Upper lobe of right lung (tissue), 1 donor: Measurements from ENCODE around the gene C11orf68. TPM values are rescaled to one million over a fixed set of nuclear protein-coding genes. Genes with fewer than 3 reads are reported as not detected.

Experiments used
- ATAC-seq: fragments of 200-7000 bp; cut with Tn5 transposase; one replicate; pipeline ENCODE4 v1.9.1; 2020; ENCODE audit warnings: mild to moderate bottlenecking, moderate library complexity
- DNase-seq: peaks from one replicate; pipeline ENCODE4 v3.0.0-alpha.2; 2020
- H3K27ac ChIP-seq: fragments of 200-600 bp; one replicate; pipeline ENCODE4 v1.8.0; 2022
- H3K27me3 ChIP-seq: fragments of 200-600 bp; one replicate; pipeline ENCODE4 v1.8.0; 2022; ENCODE audit warnings: mild to moderate bottlenecking
- H3K36me3 ChIP-seq: fragments of 200-600 bp; one replicate; pipeline ENCODE4 v1.8.0; 2022
- H3K4me1 ChIP-seq: fragments of 200-600 bp; one replicate; pipeline ENCODE4 v1.8.0; 2022
- H3K4me3 ChIP-seq: fragments of 200-600 bp; one replicate; pipeline ENCODE4 v1.8.0; 2022; ENCODE audit warnings: mild to moderate bottlenecking
- H3K9me3 ChIP-seq: fragments of 200-600 bp; one replicate; pipeline ENCODE4 v1.8.0; 2022
- intact Hi-C: fragments of 100-400 bp; cut with DNase I; formaldehyde crosslinking; loops from one replicate; pipeline ENCODE4 v1.11.0; 2022
- long read RNA-seq: library from polyadenylated mRNA; unstranded; transcript quantifications from one replicate; pipeline ENCODE4 v2.0.0, GENCODE V29; 2021
- total RNA-seq: library from RNA; stranded (reverse); fragmentation: NEBNext Ultra II Directional; extraction: Animal tissue kit (Norgen Biotek cat#: 25700); gene quantifications from one replicate; pipeline ENCODE4 v1.2.1, GENCODE V29; 2021
- TF ChIP-seq, protein P1 (sequence below): fragments of 200-600 bp; IDR thresholded peaks from one replicate; pipeline ENCODE4 v1.8.0; 2022; ENCODE audit warnings: antibody characterized with exemption
- donor health status: DM: no; HTN: yes; CAD: no; lungs with severe emphysema.

Gene C11orf68
- total RNA-seq = 34.7 TPM
- long read RNA-seq, transcript C11orf68-201 (2 exons, 1,619 nt) = minor isoform, 12 of 55 reads
- long read RNA-seq, transcript C11orf68-202 (2 exons, 1,559 nt) = major isoform, 33 of 55 reads
- long read RNA-seq, transcript C11orf68-203 (1 exons, 1,528 nt) = minor isoform, 10 of 55 reads
- long read RNA-seq, partial matches to known transcripts = 0 of 55 reads
- long read RNA-seq, other reads (novel, unspliced or antisense) = 0 of 55 reads

DNA sequence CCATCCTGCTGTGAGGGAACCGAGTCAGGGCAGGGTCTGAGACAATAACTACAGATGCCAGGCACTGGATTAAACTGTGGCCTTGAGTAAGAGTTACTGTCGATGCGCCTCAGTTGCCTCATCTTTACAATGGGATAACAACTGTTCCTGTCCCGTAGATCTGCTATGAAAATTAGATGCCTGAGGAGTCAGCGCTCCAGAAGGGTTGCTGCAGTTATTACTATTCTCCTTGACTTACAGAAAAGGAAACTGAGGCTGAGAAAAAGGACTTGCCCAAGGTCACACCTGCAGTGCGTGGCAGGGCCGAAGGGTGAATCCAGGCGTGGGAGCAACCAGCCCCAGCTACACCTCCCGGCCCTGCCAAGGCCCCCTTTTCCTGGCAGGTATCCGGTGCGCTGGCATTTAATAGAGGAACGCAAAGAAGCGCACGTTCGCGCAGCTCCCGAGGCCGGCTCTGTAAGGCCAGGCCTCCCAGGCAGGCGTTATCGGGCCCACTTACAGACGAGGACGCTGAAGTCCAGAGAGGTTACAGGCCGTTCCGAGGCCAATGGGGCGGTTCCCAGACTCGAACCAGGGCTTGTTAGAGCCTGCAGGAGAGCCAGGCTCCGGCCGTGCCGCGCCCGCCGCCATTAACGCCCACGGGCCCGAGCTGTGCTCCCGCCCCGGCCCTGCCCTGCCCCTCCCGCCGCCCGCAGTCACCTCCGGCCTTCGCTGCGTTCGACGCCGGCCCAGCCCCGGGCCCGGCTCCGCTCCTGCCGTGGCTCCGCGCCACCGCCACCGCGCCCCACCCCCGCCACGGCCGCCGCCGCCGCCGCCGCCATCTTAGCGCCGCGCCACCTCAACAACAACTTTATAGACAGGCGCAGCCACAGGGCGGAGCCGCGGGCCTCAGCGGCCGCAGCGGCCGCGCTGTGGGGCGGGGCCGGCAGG is at the start of gene C11orf68:
Gene C11orf68, minus strand, starts transcription at position 852 of the 930 bp plus-strand sequence. Its CDS starts 31 bp downstream, at position 821.
- no peak for DNase-seq
- peaks cover 15% of the 10 kb centered on the region for H3K36me3 ChIP-seq
- H3K9me3 ChIP-seq = no peaks in the 10 kb centered on the region
- TF ChIP-seq, protein P1, sequence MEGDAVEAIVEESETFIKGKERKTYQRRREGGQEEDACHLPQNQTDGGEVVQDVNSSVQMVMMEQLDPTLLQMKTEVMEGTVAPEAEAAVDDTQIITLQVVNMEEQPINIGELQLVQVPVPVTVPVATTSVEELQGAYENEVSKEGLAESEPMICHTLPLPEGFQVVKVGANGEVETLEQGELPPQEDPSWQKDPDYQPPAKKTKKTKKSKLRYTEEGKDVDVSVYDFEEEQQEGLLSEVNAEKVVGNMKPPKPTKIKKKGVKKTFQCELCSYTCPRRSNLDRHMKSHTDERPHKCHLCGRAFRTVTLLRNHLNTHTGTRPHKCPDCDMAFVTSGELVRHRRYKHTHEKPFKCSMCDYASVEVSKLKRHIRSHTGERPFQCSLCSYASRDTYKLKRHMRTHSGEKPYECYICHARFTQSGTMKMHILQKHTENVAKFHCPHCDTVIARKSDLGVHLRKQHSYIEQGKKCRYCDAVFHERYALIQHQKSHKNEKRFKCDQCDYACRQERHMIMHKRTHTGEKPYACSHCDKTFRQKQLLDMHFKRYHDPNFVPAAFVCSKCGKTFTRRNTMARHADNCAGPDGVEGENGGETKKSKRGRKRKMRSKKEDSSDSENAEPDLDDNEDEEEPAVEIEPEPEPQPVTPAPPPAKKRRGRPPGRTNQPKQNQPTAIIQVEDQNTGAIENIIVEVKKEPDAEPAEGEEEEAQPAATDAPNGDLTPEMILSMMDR = no peak
- H3K4me1 ChIP-seq = peaks cover 48% of the 10 kb centered on the region
- no peaks in the 10 kb centered on the region for H3K27me3 ChIP-seq
- intact Hi-C loops = no loop called here
- ATAC-seq = no peak
- peak within 1 kb of the TSS; percentile 98 for H3K4me3 ChIP-seq
- H3K27ac ChIP-seq = peak within 1 kb of the TSS; percentile 94

DNA sequence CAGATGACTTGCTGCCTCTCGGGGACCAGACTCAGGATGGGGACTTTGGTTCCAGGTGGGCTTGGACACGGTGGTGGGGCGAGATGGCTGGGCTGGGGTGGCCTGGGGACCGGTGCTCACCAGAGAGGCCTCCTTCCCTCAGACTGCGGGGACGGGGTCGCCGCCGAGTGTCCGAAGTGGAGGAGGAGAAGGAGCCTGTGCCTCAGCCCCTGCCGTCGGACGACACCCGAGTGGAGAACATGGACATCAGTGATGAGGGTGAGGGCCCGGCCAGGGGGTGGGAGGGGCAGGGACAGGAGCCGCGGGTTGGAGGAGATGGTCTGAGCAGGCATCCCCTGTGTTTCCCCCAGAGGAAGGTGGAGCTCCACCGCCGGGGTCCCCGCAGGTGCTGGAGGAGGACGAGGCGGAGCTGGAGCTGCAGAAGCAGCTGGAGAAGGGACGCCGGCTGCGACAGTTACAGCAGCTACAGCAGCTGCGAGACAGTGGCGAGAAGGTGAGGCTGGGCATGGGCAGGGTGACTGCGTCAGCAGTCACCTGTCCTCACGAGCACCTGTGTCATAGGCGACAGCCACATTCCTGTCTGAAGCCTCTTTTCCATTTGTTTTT is 48.6 kb upstream of the C11orf68 start:
- no peak for ATAC-seq
- TF ChIP-seq, protein P1 = no peak
- no peak for DNase-seq
- H3K9me3 ChIP-seq = no peaks in the 10 kb centered on the region
- H3K4me3 ChIP-seq = no peak overlapping the region
- H3K27me3 ChIP-seq = no peaks in the 10 kb centered on the region
- intact Hi-C loops = no loop called here
- peaks cover 68% of the 10 kb centered on the region for H3K36me3 ChIP-seq
- H3K27ac ChIP-seq = no peak overlapping the region
- peaks cover 29% of the 10 kb centered on the region for H3K4me1 ChIP-seq

DNA sequence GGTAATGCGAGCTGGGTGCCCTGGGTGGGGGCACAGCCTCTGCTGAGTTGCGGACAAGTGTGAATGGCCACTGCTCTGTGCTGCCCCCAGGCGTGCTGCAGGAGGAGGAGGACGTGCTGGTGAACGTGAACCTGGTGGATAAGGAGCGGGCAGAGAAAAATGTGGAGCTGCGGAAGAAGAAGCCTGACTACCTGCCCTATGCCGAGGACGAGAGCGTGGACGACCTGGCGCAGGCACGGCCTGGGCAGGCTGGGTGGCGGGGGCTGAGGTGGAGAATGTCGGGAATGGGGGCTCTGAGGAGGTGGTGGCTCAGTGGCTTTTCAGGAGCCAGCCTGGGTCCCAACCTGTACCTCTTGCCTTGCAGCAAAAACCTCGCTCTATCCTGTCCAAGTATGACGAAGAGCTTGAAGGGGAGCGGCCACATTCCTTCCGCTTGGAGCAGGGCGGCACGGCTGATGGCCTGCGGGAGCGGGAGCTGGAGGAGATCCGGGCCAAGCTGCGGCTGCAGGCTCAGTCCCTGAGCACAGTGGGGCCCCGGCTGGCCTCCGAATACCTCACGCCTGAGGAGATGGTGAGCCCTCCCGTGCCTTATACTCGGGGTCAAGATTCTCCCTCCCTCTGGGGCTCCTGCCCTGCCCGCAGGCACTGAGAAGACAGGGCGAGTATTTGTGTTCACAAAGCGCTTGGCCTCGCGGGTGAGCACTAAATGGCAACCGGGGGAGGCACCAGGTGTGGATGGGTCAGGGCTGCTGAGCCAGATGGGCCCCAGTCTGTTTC is 47.3 kb upstream of the C11orf68 start:
- TF ChIP-seq, protein P1 = no peak
- DNase-seq (no peak), ATAC-seq (no peak)
- H3K9me3 ChIP-seq = no peaks in the 10 kb centered on the region
- H3K36me3 ChIP-seq = peaks cover 59% of the 10 kb centered on the region
- H3K27ac ChIP-seq = no peak overlapping the region
- intact Hi-C loops = no loop called here
- H3K4me3 ChIP-seq = no peak overlapping the region
- no peaks in the 10 kb centered on the region for H3K27me3 ChIP-seq
- H3K4me1 ChIP-seq = peaks cover 30% of the 10 kb centered on the region

DNA sequence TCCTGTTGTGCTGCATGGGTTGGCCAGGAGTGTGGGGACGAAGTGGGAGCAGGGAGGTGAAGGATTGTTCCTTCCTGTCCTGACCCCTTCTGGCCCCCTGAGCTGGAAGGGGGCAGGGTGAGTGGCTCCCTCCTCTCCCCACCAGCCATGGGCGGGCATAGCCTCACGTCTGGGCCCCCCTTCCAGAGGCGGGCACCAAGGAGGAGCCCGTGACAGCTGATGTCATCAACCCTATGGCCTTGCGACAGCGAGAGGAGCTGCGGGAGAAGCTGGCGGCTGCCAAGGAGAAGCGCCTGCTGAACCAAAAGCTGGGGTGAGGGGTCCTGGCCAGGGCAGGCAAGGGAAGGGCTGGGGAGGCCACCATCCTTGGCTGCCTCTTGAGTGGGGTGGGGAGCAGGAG is 46.0 kb upstream of the C11orf68 start:
- Histone ChIP-seq H3K27ac (no peak overlapping the region), H3K9me3 (no peaks in the 10 kb centered on the region), H3K4me1 (peaks cover 24% of the 10 kb centered on the region), H3K36me3 (peaks cover 54% of the 10 kb centered on the region), H3K4me3 (no peak overlapping the region), H3K27me3 (no peaks in the 10 kb centered on the region)
- no peak for DNase-seq
- intact Hi-C loops = no loop called here
- ATAC-seq = no peak
- TF ChIP-seq, protein P1 = no peak

GRCh38 chr11:65962141-65962564 is 43.3 kb upstream of the C11orf68 start:
- H3K4me1 ChIP-seq = peaks cover 17% of the 10 kb centered on the region
- H3K9me3 ChIP-seq = no peaks in the 10 kb centered on the region
- H3K27me3 ChIP-seq = no peaks in the 10 kb centered on the region
- H3K36me3 ChIP-seq = peaks cover 27% of the 10 kb centered on the region
- DNase-seq = no peak
- intact Hi-C loops = no loop called here
- H3K27ac ChIP-seq = peak overlapping the region; percentile 96
- TF ChIP-seq, protein P1 = no peak
- no peak for ATAC-seq
- peak overlapping the region; percentile 99 for H3K4me3 ChIP-seq
